ENCODE data around the gene CRIM1.

CRIM1 gene

DNA sequence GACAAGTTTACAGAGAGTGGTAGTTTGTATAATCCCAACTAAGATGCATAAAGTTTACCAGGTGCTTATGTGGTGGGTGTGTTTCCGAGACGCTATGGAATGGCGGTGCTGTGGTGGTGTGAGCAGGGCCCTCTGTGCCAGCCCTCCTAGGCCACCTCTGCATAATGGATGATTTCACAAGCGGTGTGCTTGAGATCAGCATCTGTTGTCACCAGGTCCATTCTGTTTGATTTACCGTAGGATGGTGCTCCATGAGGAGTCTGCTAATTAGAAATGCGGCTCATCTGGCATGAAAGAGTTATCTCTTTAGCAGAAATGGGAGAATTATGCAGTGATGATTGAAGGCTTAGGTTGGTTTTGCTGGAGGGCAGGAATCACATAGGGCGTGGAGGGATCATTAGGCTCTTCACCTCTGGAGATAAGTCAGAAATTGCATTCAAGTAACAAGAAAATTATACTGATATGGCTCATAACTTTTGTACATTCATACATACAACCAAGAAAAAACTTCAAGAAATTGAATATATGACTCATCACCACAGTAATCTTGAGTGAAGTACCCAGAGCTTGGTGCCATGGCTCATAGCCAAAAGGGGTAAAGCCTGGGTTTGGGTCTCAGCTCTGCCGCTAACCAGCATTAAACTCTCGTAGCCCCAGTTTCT lies 41.4 kb downstream of the CRIM1 start:
- DNase-seq (ENCODE audit: low read depth, low spot score): no peak

GRCh38 chr2:36397728-36398413 lies 42.3 kb downstream of the CRIM1 start:
- no peak for DNase-seq (ENCODE audit: low read depth, low spot score)

DNA sequence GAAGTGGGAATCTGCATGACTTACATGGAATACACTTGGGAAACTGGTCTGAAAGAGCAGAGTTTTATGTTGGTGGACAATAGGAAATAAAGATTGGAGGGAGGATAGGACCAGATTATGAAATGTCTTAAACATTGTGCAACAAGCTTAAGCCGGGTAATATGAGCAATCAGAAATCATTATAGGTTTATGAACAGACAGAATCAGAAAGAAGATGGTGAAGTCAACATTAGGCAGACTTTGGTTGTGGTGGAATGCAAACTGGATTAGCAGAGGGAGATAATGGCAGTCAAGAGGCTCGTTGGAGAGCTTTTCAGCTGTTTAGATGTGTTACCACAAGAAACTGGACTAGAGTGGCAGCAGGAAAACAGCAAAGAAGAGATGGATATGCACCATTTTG lies 43.5 kb downstream of the CRIM1 start:
- no peak for DNase-seq (ENCODE audit: low read depth, low spot score)

- DNase-seq (ENCODE audit: low read depth, low spot score): no peak
These were observed 48.2 kb downstream of the CRIM1 start for GRCh38 chr2:36403675-36404230.

DNA sequence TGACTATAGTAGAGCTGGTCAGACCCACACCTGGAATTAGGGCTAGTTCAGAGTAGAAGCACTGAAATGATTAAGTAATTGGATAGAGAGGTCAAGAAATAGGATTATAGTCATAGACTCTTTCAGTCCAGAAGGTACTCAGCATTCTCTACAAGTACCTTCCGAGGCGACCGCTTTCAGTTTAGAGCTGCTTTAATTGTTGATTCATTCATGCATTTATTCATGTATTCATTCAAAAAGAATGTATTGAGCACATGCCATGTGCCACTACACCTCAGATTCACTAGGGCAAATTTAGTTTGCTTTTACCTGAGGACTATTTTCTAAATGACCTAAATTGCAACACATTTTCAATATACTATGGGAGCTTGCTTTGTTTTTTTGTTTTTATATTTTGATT lies 48.7 kb downstream of the CRIM1 start:
- no peak for DNase-seq (ENCODE audit: low read depth, low spot score)

- no peak for DNase-seq (ENCODE audit: low read depth, low spot score)
These were observed 49.2 kb downstream of the CRIM1 start for GRCh38 chr2:36404754-36405153.

- no peak for DNase-seq (ENCODE audit: low read depth, low spot score)
These were observed 49.6 kb downstream of the CRIM1 start for GRCh38 chr2:36405183-36405582.

DNA sequence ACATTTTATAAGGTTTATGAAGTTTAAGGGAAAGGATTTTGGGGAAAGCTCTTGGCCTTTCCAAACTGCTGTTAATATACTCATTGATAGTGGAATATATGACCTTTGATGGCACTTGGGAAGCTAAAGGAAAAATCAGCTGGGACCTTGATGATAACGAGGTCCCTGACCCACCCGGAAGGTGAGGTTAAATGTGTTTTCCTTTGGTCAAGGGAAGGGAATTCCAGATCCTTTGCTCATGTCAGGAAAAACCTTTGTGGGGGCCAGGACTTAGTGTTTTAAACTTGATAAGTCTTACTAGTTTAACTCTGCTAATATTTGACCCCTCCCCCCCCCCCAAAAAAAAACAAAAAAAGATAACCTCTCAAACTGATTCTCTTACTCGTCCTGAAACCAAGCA lies 50.7 kb downstream of the CRIM1 start:
- no peak for DNase-seq (ENCODE audit: low read depth, low spot score)

GRCh38 chr2:36407413-36407812 lies 51.8 kb downstream of the CRIM1 start:
- no peak for DNase-seq (ENCODE audit: low read depth, low spot score)

DNA sequence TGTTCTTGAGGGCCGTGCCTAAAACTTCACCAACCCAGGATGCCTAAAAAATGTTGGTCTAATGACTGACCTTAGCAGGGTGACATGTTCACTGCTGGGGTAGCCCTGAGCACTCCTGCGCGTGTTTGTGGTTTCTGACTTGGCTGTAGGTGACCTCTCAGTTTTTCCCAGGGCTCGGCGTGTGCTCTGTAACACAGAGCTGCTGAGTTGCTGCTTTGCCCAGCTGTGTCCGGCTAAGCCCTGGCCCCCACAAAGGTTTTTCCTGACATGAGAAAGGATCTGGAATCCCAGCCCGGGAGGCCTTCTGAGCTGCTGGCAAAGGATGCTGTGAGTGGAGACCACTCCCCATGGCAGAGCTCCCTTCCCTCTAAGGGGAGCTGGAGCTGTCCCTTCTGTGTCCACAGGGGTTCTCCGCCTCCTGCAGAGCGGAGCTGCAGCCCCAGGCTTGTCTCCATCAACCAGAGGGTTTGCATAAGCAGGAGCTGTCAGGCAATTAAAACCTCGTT lies 52.7 kb downstream of the CRIM1 start:
- no peak for DNase-seq (ENCODE audit: low read depth, low spot score)

GRCh38 chr2:36409335-36409734 lies 53.8 kb downstream of the CRIM1 start:
- DNase-seq (ENCODE audit: low read depth, low spot score): no peak

- DNase-seq (ENCODE audit: low read depth, low spot score): no peak
These were observed 54.4 kb downstream of the CRIM1 start for GRCh38 chr2:36409935-36410334.

GRCh38 chr2:36410681-36411080 lies 55.1 kb downstream of the CRIM1 start:
- DNase-seq (ENCODE audit: low read depth, low spot score): no peak

- DNase-seq (ENCODE audit: low read depth, low spot score): no peak
These were observed 56.4 kb downstream of the CRIM1 start for GRCh38 chr2:36411962-36412444.

- DNase-seq (ENCODE audit: low read depth, low spot score): no peak
These were observed 57.6 kb downstream of the CRIM1 start for GRCh38 chr2:36413218-36413617.

- no peak for DNase-seq (ENCODE audit: low read depth, low spot score)
These were observed 58.7 kb downstream of the CRIM1 start for GRCh38 chr2:36414307-36414706.

DNA sequence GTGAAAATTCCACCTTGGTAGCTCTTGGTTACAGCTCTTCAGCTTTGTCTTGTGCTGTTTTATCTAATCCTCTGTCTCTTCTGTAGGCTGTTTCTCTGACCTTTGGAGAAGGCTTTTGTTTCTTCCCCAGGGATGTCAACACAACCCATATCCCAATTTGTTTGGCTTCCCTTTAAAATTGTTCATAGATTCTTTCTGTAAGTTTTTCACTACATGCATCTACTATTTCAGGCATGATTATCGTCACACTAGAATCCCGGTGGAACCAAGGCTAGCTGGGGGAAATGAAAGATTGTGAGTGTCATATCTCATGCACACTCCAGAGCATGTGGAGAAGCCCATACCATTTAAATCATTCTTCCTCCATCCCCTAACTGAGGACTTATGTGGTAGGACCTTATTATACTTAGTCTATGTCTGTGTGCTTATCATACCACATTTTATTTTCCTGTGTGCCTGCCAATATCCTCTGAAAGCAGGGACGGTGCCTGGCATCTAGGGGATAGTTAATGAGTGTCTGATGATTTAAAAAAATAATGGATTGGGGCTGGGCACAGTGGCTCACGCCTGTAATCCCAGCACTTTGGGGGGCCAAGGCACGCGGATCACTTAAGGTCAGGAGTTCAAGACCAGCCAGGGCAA lies 59.9 kb downstream of the CRIM1 start:
- DNase-seq (ENCODE audit: low read depth, low spot score): no peak

DNA sequence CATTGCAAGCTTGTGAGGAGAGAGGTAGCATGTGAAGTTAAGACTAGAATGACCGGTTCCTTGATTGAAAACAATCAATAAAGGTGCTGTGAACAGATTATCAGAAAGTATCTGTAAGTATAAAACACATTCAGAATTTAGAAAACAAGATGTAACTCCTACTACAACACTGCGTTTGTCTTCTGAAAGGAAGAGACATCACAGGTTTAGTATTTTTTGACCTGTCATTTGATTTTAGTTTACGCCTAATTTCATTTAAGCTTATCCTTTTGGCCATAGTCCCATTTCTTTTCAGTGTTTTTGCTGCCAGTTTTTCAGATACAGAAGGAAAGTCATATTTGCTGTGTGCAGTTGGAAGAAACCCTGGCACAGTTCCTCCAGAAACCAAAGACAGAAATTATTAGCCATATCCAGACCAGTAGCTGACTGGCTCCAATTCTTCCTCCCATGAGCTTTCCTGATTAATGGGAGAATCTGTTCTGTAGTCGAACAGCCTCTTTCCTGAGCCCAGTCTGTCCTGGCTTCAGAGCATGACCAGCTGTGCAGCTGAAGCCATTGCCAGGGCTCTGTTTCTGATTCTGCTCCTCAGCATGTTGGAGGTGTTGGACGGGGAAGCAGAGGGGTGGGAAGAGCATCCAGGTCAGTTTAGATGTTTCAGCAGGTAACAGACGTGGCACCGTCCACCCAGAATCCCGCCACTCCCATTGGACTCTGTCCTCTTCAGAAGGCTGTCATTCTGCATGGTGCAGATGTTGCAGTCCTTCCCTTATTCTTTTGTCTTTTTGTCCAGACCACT lies 61.0 kb downstream of the CRIM1 start:
- no peak for DNase-seq (ENCODE audit: low read depth, low spot score)

DNA sequence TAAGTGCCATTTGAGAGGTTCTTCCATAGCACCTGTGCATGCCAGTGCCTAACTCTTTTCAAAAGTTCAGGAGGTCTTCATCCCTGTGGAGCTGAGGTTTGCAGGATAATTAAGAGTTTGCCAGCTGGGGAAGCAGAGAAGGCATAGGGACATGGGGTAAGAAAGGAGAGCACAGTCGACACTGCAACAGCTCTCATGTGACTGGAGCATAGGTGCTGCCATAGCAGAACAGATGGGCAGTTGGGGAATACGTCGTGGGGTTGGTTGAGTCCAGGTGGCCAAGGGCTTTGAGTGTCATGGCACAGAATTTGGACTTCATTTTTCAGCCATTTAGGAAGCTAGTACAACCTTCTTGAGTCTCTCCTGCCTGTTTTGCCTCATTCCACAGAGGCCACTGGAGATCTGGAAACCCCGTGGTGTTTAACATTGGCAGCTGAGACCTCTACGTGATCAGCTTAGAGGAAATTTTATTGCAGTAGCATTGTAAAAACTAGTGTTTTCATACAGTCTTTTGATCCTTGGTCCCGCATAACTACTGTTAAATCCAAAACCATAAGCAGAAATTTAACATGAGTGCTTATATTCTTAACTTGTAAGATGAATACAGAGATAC lies 65.1 kb downstream of the CRIM1 start:
- no peak for DNase-seq (ENCODE audit: low read depth, low spot score)

DNA sequence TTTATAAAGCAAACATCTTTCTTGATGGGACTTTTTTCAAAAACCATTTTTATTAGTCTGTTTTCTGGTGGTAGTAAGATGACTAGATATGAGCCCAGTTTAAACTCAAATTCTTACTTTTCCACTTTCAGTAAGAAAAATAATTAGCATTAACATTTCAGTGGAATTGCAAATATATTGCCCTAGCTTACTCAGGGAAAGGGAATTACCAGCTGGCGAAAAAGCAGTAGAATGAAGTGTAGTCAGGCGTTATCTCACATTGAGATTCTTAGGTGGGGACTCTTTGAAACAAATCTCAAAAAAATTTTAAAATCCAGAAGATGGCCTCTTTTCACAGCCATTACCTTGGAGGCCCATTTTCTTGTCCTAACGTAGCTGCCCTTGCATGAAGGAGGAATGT lies 65.8 kb downstream of the CRIM1 start:
- no peak for DNase-seq (ENCODE audit: low read depth, low spot score)

DNA sequence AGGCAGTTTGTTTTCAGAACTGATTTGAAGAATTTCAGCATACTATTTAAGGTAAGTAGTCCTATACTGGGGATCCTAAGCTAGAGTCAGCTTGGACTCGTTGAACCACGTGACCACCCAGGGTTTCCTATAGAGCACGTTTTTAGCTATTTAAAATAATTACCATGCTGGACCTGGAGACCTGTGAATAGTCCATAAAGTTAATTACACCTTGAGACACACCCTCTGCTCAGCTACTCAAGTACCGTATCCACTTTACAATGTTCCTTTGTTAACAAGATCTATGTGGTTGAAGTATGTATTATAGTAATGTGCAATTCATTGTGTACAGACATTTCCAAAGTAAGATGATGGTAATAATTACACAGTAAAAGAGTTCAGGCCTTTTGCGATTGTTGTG lies 67.6 kb downstream of the CRIM1 start:
- no peak for DNase-seq (ENCODE audit: low read depth, low spot score)
